H1 (cell line): ENCODE measurements around the gene SLC4A1AP. TPM values are rescaled to one million over a fixed set of nuclear protein-coding genes. Genes with fewer than 3 reads are reported as not detected.

Experiments
- CTCF ChIA-PET: fragments of 300-600 bp; sonication (Branson Sonifier 250); formaldehyde crosslinking; loops from one replicate; lab custom pipeline; 2021; ENCODE audit not compliant: partially characterized antibody; lab: Charles Lee
- POLR2A ChIA-PET: fragments of 300-600 bp; sonication (Branson Sonifier 250); formaldehyde crosslinking; loops from one replicate; lab custom pipeline; 2021; ENCODE audit warnings: inconsistent platforms; ENCODE audit not compliant: partially characterized antibody; lab: Charles Lee
- DNase-seq, 2 experiments: peaks; one replicate each; pipeline versions ENCODE4 v3.0.0 to v3.0.0-alpha.2; 2010 to 2022; ENCODE audit warnings: low spot score in 2 of 2, low read depth in 1 of 2, mixed read lengths in 1 of 2
- FAIRE-seq: peaks from 2 replicates; lab custom pipeline; 2011; peaks lifted over from hg19 to GRCh38; lab: Jason Lieb, UNC
- H2AFZ ChIP-seq: 2 replicates; pipeline ENCODE4 v1.8.1; 2012; ENCODE audit warnings: low read length, inconsistent platforms
- H2AK5ac ChIP-seq: 2 replicates; pipeline ENCODE4 v1.6.1; 2013; ENCODE audit warnings: low read depth, low read length
- H2BK120ac ChIP-seq: replicated peaks from 2 replicates; pipeline ENCODE3; 2013; ENCODE audit warnings: low read depth, low read length, inconsistent platforms
- H2BK12ac ChIP-seq: 2 replicates; pipeline ENCODE4 v1.6.1; 2013; ENCODE audit warnings: low read depth, low read length
- H2BK15ac ChIP-seq: 2 replicates; pipeline ENCODE4 v1.6.1; 2013; ENCODE audit warnings: low read length
- H2BK20ac ChIP-seq: 2 replicates; pipeline ENCODE4 v1.6.1; 2013; ENCODE audit warnings: low read length
- H2BK5ac ChIP-seq: 2 replicates; pipeline ENCODE4 v1.6.1; 2013; ENCODE audit warnings: low read depth, low read length
- H3K14ac ChIP-seq: 2 replicates; pipeline ENCODE4 v1.6.1; 2013; ENCODE audit warnings: inconsistent platforms; ENCODE audit not compliant: insufficient read length
- H3K18ac ChIP-seq: 2 replicates; pipeline ENCODE4 v1.6.1; 2013; ENCODE audit warnings: low read length; ENCODE audit errors: extremely low read depth
- H3K23ac ChIP-seq: 2 replicates; pipeline ENCODE4 v1.6.1; 2013; ENCODE audit warnings: inconsistent platforms; ENCODE audit not compliant: insufficient read length
- H3K23me2 ChIP-seq: 2 replicates; pipeline ENCODE4 v1.6.1; 2013; ENCODE audit warnings: low read depth, low read length
- H3K27ac ChIP-seq: 2 replicates; pipeline ENCODE4 v1.6.1; 2011; ENCODE audit warnings: low read depth, low read length, inconsistent platforms
- H3K27me3 ChIP-seq, 4 experiments: replicated peaks in 1 of 4; 1 replicate in 1 of 4; 2 replicates in 3 of 4; pipeline versions ENCODE4 v1.6.1 to v1.8.1; 2011 to 2013; ENCODE audit warnings: low read length in 3 of 4, mild to moderate bottlenecking in 3 of 4, inconsistent platforms in 2 of 4, mixed read lengths in 2 of 4, moderate library complexity in 1 of 4; ENCODE audit not compliant: control insufficient read depth in 3 of 4, insufficient read depth in 3 of 4; ENCODE audit errors: extremely low read depth in 1 of 4
- H3K36me3 ChIP-seq, 4 experiments: 2 replicates each; pipeline versions ENCODE4 v1.6.1 to v1.8.1; 2011 to 2013; ENCODE audit warnings: mild to moderate bottlenecking in 4 of 4, low read length in 3 of 4, moderate library complexity in 2 of 4, control low read depth in 1 of 4, inconsistent platforms in 1 of 4; ENCODE audit not compliant: insufficient read depth in 4 of 4, control insufficient read depth in 2 of 4
- H3K4ac ChIP-seq: replicated peaks from 2 replicates; pipeline ENCODE3; 2013; ENCODE audit warnings: low read length, low read depth, mixed read lengths, inconsistent platforms; ENCODE audit not compliant: insufficient read length
- H3K4me1 ChIP-seq, 4 experiments: replicated peaks in 1 of 4; 1 replicate in 1 of 4; 2 replicates in 3 of 4; pipeline versions ENCODE4 v1.6.1 to v1.8.1; 2011 to 2013; ENCODE audit warnings: low read length in 3 of 4, inconsistent platforms in 2 of 4, mixed read lengths in 1 of 4; ENCODE audit not compliant: insufficient read depth in 4 of 4, control insufficient read depth in 3 of 4
- H3K4me2 ChIP-seq, 2 experiments: 2 replicates each; pipeline versions ENCODE4 v1.6.1 to v1.8.1; 2011 to 2013; ENCODE audit warnings: low read depth in 2 of 2, low read length in 2 of 2, control low read depth in 1 of 2, inconsistent platforms in 1 of 2, mild to moderate bottlenecking in 1 of 2; ENCODE audit not compliant: insufficient read depth in 1 of 2
- H3K4me3 ChIP-seq, 4 experiments: fragments of 200-600, 300-600 bp in 1 of 4; sonication (generic), shearing (Covaris generic), sonication (Bioruptor Twin) in 1 of 4; 2 replicates each; pipeline versions ENCODE4 v1.5.1 to v1.8.1; 2011 to 2016; ENCODE audit warnings: low read length in 4 of 4, low read depth in 3 of 4, control low read depth in 2 of 4, inconsistent platforms in 2 of 4, mild to moderate bottlenecking in 2 of 4, mixed read lengths in 1 of 4, moderate library complexity in 1 of 4; ENCODE audit not compliant: insufficient read depth in 2 of 4; ENCODE audit errors: extremely low read depth in 1 of 4
- H3K56ac ChIP-seq: replicated peaks from 2 replicates; pipeline ENCODE3; 2013; ENCODE audit warnings: low read depth, mild to moderate bottlenecking, mixed read lengths, low read length, inconsistent platforms; ENCODE audit not compliant: insufficient read length
- H3K79me1 ChIP-seq: 2 replicates; pipeline ENCODE4 v1.6.1; 2013; ENCODE audit warnings: low read depth, low read length, control low read depth
- H3K79me2 ChIP-seq, 2 experiments: 2 replicates each; pipeline versions ENCODE4 v1.6.1 to v1.8.1; 2012 to 2013; ENCODE audit warnings: low read length in 2 of 2, mild to moderate bottlenecking in 2 of 2, inconsistent platforms in 1 of 2; ENCODE audit not compliant: insufficient read depth in 2 of 2, control insufficient read depth in 1 of 2
- H3K9ac ChIP-seq, 4 experiments: replicated peaks in 1 of 4; 1 replicate in 1 of 4; 2 replicates in 3 of 4; pipeline versions ENCODE4 v1.6.1 to v1.8.1; 2011 to 2013; ENCODE audit warnings: low read depth in 3 of 4, low read length in 3 of 4, control low read depth in 2 of 4, mild to moderate bottlenecking in 2 of 4, moderate library complexity in 2 of 4, inconsistent platforms in 1 of 4; ENCODE audit errors: extremely low read depth in 1 of 4
- H3K9me3 ChIP-seq, 2 experiments: 2 replicates each; pipeline versions ENCODE4 v1.6.1 to v1.8.1; 2012 to 2013; ENCODE audit warnings: mild to moderate bottlenecking in 2 of 2, moderate library complexity in 2 of 2, control low read depth in 1 of 2, inconsistent platforms in 1 of 2, low read depth in 1 of 2, low read length in 1 of 2, mixed read lengths in 1 of 2; ENCODE audit not compliant: insufficient read depth in 2 of 2
- H4K20me1 ChIP-seq, 2 experiments: replicated peaks in 1 of 2; 2 replicates each; pipeline versions ENCODE3 to v1.8.1; 2011 to 2013; ENCODE audit warnings: inconsistent platforms in 2 of 2, low read length in 2 of 2, mild to moderate bottlenecking in 1 of 2; ENCODE audit not compliant: insufficient read depth in 2 of 2, control insufficient read depth in 1 of 2
- H4K5ac ChIP-seq: 2 replicates; pipeline ENCODE4 v1.6.1; 2013; ENCODE audit warnings: low read length, low read depth, mixed read lengths, inconsistent platforms; ENCODE audit not compliant: insufficient read length
- H4K8ac ChIP-seq: 2 replicates; pipeline ENCODE4 v1.8.0; 2013; ENCODE audit warnings: mild to moderate bottlenecking, moderate library complexity, low read length, inconsistent platforms; ENCODE audit not compliant: insufficient read depth; ENCODE audit errors: extremely low read depth
- H4K91ac ChIP-seq: replicated peaks from 2 replicates; pipeline ENCODE3; 2013; ENCODE audit warnings: low read length, mixed read lengths, inconsistent platforms; ENCODE audit not compliant: insufficient read length
- ATF2 ChIP-seq: IDR thresholded peaks from 2 replicates; pipeline ENCODE4 v1.6.1; 2012; ENCODE audit warnings: low read length, inconsistent platforms
- GTF2F1 ChIP-seq: IDR thresholded peaks from 2 replicates; pipeline ENCODE4 v1.6.1; 2012; ENCODE audit warnings: low read depth, low read length, improper control_type of control experiment, borderline replicate concordance
- KDM4A ChIP-seq: IDR thresholded peaks from one replicate; pipeline ENCODE4 v1.7.1; 2012; ENCODE audit warnings: low read depth, mild to moderate bottlenecking, moderate library complexity, low read length, inconsistent platforms; ENCODE audit not compliant: severe bottlenecking
- MAX ChIP-seq: IDR thresholded peaks from 2 replicates; pipeline ENCODE4 v1.6.1; 2012; ENCODE audit warnings: inconsistent platforms
- POLR2A ChIP-seq, 2 experiments: IDR thresholded peaks; 1 replicate in 1 of 2; 2 replicates in 1 of 2; pipeline ENCODE4 v1.6.1; 2011; ENCODE audit warnings: low read depth in 2 of 2, low read length in 2 of 2, mild to moderate bottlenecking in 2 of 2; ENCODE audit errors: control extremely low read depth in 1 of 2
- RNF2 ChIP-seq: fragments of 200-900, 300-1000 bp; sonication (generic); IDR thresholded peaks from 2 replicates; pipeline ENCODE4 v1.7.1; 2016; ENCODE audit warnings: borderline replicate concordance, low read depth, mild to moderate bottlenecking, antibody characterized with exemption, low read length; ENCODE audit not compliant: poor library complexity, severe bottlenecking; ENCODE audit errors: missing control alignments
- WGBS, 2 experiments: shearing (Covaris generic) in 1 of 2; methylation state at CpG; one replicate each; pipeline versions ENCODE4 v1.1.6 to v1.1.7; 2013 to 2015; ENCODE audit warnings: low lambda C conversion rate in 2 of 2, mixed read lengths in 2 of 2, inconsistent platforms in 1 of 2, low coverage in 1 of 2, missing lambda C conversion rate in 1 of 2; ENCODE audit not compliant: insufficient replicate concordance in 2 of 2, insufficient coverage in 1 of 2, insufficient read length in 1 of 2; ENCODE audit errors: extremely low coverage in 1 of 2, missing lambda C conversion rate in 1 of 2; 5-methylcytosine and 5-hydroxymethylcytosine counted together
- polyA plus RNA-seq, 7 experiments: library from polyadenylated mRNA; depleted of rRNA in 3 of 7; stranded (reverse) in 5 of 7; unstranded in 2 of 7; fragments of >200 nt in 5 of 7; fragments of 200-250 nt in 2 of 7; gene quantifications; 1 replicate in 5 of 7; 2 replicates in 1 of 7; 4 replicates in 1 of 7; pipeline versions ENCODE4 v1.2.1 to v1.2.3, GENCODE V29; 2011 to 2013; ENCODE audit warnings: missing spikeins in 2 of 7, mixed read lengths in 2 of 7
- total RNA-seq: library from RNA; stranded (reverse); fragmentation: NEBNext Ultra II Directional; extraction: Animal tissue kit (Norgen Biotek cat#: 25700); gene quantifications from 2 replicates; pipeline ENCODE4 v1.2.1, GENCODE V29; 2021

Gene SLC4A1AP
- total and polyA plus RNA-seq, 2 of the 8 experiments (the other 6 are each of a cell fraction or from before 2014, with no cell fraction given) = 8.1 to 18.4 TPM

GRCh38 chr2:27737676-27738348 is 74.1 kb downstream of the SLC4A1AP start:
- WGBS, 2 experiments = 83% methylated on average over 7 of the region's 7 CpGs; no CpG with 5 or more reads in 1 of the 2 experiments
- no peak overlapping the region for H2BK12ac ChIP-seq
- POLR2A ChIA-PET = interaction anchor here (1.2 to 5.2 kb wide), 5 partner anchors 11 to 653 kb away, joined by 3 to 63 read pairs (median 6); no protein-coding TSS in a partner anchor

More at GRCh38 chr2:27737676-27738348, 74.1 kb downstream of the SLC4A1AP start:
- H2BK120ac ChIP-seq = no peak overlapping the region
- H4K91ac ChIP-seq = no peak overlapping the region
- H3K4me2 ChIP-seq = no peak overlapping the region
- no peaks in the 10 kb centered on the region for H3K36me3 ChIP-seq
- H4K20me1 ChIP-seq = no peaks in the 10 kb centered on the region
- H2AK5ac ChIP-seq = no peak overlapping the region
- H3K23ac ChIP-seq = no peak overlapping the region
- no peak overlapping the region for H4K8ac ChIP-seq
- H3K23me2 ChIP-seq = peaks cover 8% of the 10 kb centered on the region; the same call in 1 of the 2 replicates
- no peak overlapping the region; the same call in 1 of the 2 replicates for H3K18ac ChIP-seq
- DNase-seq = no peak
- no peaks in the 10 kb centered on the region for H3K79me1 ChIP-seq
- H3K27me3 ChIP-seq = no peaks in the 10 kb centered on the region; a peak in 1 of 7 replicates
- no peak overlapping the region for H4K5ac ChIP-seq
- FAIRE-seq = no peak
- peaks cover 5 to 12% (median 7%) of the 10 kb centered on the region in 4 experiments for H3K4me1 ChIP-seq
- H2BK15ac ChIP-seq = no peak overlapping the region; the same call in 1 of the 2 replicates
- no peak overlapping the region for H3K9ac ChIP-seq
- no peak overlapping the region for H2BK20ac ChIP-seq
- H3K56ac ChIP-seq = no peak overlapping the region
- H3K27ac ChIP-seq = no peak overlapping the region
- H3K4me3 ChIP-seq = no peak overlapping the region
- no peak overlapping the region for H2BK5ac ChIP-seq
- H3K4ac ChIP-seq = no peak overlapping the region
- no peak overlapping the region for H3K14ac ChIP-seq
- no peak overlapping the region for H2AFZ ChIP-seq
- no peak for TF ChIP-seq ATF2
- TF ChIP-seq MAX = no peak
- no peak for TF ChIP-seq RNF2
- TF ChIP-seq POLR2A (IDR thresholded peaks at IDR 0.05; ENCODE audit: control extremely low read depth in 1 of 2, low read depth in 2 of 2, low read length in 2 of 2) = no peak
- no peak for TF ChIP-seq KDM4A
- TF ChIP-seq GTF2F1 = no peak
- H3K9me3 ChIP-seq = peaks cover 0 to 4% of the 10 kb centered on the region in 2 experiments; a peak in 1 of 4 replicates
- CTCF ChIA-PET = interaction anchor here (0.5 to 2.0 kb wide), 3 partner anchors 14 to 251 kb away, joined by 3 to 12 read pairs (median 6); no protein-coding TSS in a partner anchor
- H3K79me2 ChIP-seq = no peaks in the 10 kb centered on the region
